ENCODE results near the gene SLC2A8. TPM values are rescaled to one million over a fixed set of nuclear protein-coding genes. Genes with fewer than 3 reads are reported as not detected.

Gene SLC2A8
- total RNA-seq, 1 donor from 2014 or later: 13.8 TPM

DNA sequence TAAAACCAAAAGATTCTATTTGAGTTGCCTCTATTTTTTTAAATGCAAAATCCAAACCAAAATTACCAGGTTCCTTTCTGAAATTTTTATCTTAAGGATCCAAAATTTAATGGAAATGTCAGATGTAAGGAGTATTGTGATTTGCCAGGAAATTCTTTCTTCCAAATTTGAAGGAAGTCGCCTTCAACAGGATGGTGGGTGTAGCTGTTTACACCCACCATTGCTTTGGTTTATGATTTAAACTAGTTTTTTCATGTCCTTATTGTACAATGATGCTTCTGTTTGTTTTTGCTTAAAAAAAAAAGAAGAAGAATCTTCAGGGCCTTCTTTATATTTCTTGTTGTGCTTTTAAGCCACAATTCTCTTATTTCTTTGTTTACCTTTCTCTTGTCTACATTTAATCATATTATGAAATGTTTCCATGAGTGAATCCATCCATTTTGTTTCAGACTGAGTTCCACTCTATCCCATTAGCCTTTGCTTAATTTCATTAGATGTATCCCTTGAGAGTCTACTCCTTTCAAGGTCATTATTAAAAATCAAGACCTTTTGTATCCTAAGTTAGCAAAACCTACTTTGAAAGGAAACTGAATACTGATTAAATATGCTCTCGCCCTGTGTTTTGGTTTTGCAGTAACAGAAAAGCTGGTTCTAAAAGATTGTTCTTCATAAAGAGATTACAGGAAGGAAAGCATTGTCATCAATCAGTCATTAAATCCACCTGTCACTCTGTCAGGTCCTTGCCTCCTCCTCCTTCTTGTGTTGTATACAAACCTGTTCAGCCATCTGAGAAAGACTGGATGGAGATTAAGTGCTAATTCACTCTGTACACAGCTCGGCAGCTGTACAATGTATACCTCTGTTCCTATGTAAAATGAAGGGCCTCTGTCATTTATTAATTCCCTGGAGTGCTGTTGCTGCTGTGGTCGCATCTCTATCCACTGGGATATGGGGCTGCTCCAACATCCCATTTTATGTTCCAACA is 45.5 kb upstream of the SLC2A8 start:
- Histone ChIP-seq H3K36me3 (peaks cover 0 to 9% of the 10 kb centered on the region in 2 donors), H3K4me3 (no peak overlapping the region), H3K27me3 (no peaks in the 10 kb centered on the region), H3K4me1 (no peaks in the 10 kb centered on the region), H3K9me3 (no peaks in the 10 kb centered on the region), H3K27ac (no peak overlapping the region)
- no peak for DNase-seq (ENCODE audit: extremely low spot score in 2 of 2)
- intact Hi-C loops (cut with DNase I): no loop called here
- TF ChIP-seq POLR2A (IDR thresholded peaks at IDR 0.05) (no peak), POLR2AphosphoS5 (IDR thresholded peaks at IDR 0.05; ENCODE audit: insufficient read depth in 1 of 2, low read depth in 1 of 2) (no peak)
- TF ChIP-seq, protein P1, sequence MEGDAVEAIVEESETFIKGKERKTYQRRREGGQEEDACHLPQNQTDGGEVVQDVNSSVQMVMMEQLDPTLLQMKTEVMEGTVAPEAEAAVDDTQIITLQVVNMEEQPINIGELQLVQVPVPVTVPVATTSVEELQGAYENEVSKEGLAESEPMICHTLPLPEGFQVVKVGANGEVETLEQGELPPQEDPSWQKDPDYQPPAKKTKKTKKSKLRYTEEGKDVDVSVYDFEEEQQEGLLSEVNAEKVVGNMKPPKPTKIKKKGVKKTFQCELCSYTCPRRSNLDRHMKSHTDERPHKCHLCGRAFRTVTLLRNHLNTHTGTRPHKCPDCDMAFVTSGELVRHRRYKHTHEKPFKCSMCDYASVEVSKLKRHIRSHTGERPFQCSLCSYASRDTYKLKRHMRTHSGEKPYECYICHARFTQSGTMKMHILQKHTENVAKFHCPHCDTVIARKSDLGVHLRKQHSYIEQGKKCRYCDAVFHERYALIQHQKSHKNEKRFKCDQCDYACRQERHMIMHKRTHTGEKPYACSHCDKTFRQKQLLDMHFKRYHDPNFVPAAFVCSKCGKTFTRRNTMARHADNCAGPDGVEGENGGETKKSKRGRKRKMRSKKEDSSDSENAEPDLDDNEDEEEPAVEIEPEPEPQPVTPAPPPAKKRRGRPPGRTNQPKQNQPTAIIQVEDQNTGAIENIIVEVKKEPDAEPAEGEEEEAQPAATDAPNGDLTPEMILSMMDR (IDR thresholded peaks at IDR 0.05): no peak

DNA sequence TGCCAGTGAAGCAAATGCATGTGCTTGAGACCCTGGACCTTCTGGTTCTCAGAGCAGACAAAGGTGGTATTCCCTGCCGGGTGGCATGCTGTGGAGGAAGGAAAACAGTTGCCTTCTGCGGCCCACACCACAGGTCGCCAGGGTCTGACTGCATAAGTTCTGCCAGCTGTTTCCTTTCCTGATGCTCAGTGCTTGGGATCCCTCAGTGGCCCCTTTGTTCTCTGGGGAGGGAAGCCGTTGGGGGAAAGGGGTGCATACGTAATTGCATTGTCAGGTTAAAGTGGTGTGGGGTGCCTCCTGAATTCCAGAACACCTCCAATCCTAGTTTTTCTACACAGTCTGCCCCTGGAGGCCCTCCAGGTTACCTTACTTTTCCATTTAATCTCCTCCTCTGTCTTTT is 43.1 kb upstream of the SLC2A8 start:
- Histone ChIP-seq H3K4me1 (no peaks in the 10 kb centered on the region), H3K36me3 (peaks cover 0 to 15% of the 10 kb centered on the region in 2 donors), H3K9me3 (no peaks in the 10 kb centered on the region), H3K27ac (no peak overlapping the region), H3K4me3 (no peak overlapping the region), H3K27me3 (no peaks in the 10 kb centered on the region)
- TF ChIP-seq, protein P1 (IDR thresholded peaks at IDR 0.05): no peak
- no peak for TF ChIP-seq POLR2AphosphoS5 (IDR thresholded peaks at IDR 0.05; ENCODE audit: insufficient read depth in 1 of 2, low read depth in 1 of 2)
- TF ChIP-seq POLR2A (IDR thresholded peaks at IDR 0.05): no peak
- no peak for DNase-seq (ENCODE audit: extremely low spot score in 2 of 2)
- intact Hi-C loops (cut with DNase I): no loop called here

- no peak overlapping the region for H3K4me3 ChIP-seq
- intact Hi-C loops (cut with DNase I): no loop called here
- peaks cover 13% of the 10 kb centered on the region for H3K4me1 ChIP-seq
- H3K27me3 ChIP-seq: no peaks in the 10 kb centered on the region
- H3K9me3 ChIP-seq: no peaks in the 10 kb centered on the region
- H3K27ac ChIP-seq: no peak overlapping the region
- H3K36me3 ChIP-seq: peaks cover 0 to 15% of the 10 kb centered on the region in 2 donors
- TF ChIP-seq POLR2AphosphoS5 (IDR thresholded peaks at IDR 0.05; ENCODE audit: insufficient read depth in 1 of 2, low read depth in 1 of 2) (no peak), POLR2A (IDR thresholded peaks at IDR 0.05) (no peak)
- TF ChIP-seq, protein P1 (IDR thresholded peaks at IDR 0.05): no peak
- peak in 1 of 2 donors; percentile 40 for DNase-seq (ENCODE audit: extremely low spot score in 2 of 2)
Measured at GRCh38 chr9:127356906-127357305, 40.1 kb upstream of the SLC2A8 start.

DNA sequence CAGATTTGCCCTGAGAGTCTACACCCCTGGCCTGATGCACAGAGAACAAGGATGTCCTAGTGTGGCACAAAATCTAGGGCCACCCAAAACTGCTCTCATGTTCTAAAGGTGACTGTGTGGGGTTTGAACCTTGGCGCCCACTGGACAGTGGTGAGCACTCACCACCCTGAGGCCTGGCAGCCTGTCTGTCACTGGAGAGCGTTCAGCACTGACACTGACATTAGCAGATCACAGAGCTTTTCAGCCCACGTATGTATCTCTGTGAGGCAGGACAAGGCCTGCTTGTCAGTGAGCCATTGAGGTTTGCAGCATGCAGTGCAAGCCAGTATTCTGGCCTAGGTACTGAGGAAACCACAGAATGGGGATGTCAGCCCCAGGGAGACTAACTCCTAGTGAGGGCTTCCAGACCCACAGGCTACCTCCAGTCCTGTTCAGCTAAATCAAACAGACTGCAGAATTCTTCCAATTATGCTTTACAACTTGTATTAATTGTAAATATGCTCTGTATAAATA is 38.9 kb upstream of the SLC2A8 start:
- no peak overlapping the region for H3K4me3 ChIP-seq
- no peaks in the 10 kb centered on the region for H3K27me3 ChIP-seq
- TF ChIP-seq, protein P1 (IDR thresholded peaks at IDR 0.05): no peak
- TF ChIP-seq POLR2AphosphoS5 (IDR thresholded peaks at IDR 0.05; ENCODE audit: insufficient read depth in 1 of 2, low read depth in 1 of 2): no peak
- TF ChIP-seq POLR2A (IDR thresholded peaks at IDR 0.05): no peak
- H3K9me3 ChIP-seq: no peaks in the 10 kb centered on the region
- H3K36me3 ChIP-seq: peaks cover 0 to 15% of the 10 kb centered on the region in 2 donors
- intact Hi-C loops (cut with DNase I): no loop called here
- DNase-seq (ENCODE audit: extremely low spot score in 2 of 2): peak in 1 of 2 donors; percentile 83
- H3K4me1 ChIP-seq: peaks cover 13% of the 10 kb centered on the region
- no peak overlapping the region for H3K27ac ChIP-seq

Measured in vagina (tissue), 2 donors.